Activated T-helper 1 cell treated with anti-CD3 and anti-CD28 coated beads, Interleukin-2, amount 50 U/mL, for 16 hours (primary cell): Measurements from ENCODE around the gene DGKB.

ENCODE experiments used
- DNase-seq, 2 donors: peaks; one replicate each; pipeline ENCODE4 v3.0.0-alpha.2; 2020; ENCODE audit warnings: low read depth in 1 of 2, low spot score in 1 of 2

The DGKB gene

DNA sequence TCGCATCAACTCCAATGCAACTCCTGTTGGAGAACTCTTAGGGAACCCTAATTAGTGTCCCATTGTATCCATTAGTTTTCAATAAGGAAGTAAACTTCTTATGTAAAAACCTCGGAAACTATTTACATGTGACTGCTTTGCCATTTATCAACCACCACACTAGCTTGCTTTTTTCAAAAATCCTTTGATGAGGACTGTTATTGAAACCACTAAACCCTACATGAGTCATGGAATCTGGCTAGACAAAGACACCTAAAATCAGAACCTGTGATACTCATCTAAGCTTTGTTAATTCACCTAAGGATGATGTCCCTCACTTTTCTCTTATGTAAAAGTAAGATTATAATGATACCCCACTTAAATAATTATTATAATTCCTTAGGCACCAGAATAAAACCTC is 499.0 kb downstream of the DGKB start:
- no peak for DNase-seq

DNA sequence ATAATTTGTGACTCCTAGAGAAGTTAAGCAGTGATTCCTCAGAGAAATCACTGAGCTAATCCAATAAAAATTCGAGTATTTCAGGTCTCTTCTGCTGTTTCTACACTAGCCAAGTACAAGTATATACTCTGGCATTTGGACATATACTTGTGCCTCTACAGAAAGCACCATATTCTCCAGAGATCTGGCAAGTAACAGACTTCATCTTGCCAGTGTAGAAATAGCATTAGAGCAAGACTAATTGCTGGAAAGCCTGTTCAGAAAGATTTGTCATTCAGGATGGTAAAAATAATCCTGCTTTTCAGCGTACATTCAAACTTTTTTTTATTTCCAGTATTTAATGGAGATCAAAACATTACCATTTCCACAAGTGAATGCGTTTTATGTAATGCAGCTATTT is 502.3 kb downstream of the DGKB start:
- DNase-seq = no peak

DNA sequence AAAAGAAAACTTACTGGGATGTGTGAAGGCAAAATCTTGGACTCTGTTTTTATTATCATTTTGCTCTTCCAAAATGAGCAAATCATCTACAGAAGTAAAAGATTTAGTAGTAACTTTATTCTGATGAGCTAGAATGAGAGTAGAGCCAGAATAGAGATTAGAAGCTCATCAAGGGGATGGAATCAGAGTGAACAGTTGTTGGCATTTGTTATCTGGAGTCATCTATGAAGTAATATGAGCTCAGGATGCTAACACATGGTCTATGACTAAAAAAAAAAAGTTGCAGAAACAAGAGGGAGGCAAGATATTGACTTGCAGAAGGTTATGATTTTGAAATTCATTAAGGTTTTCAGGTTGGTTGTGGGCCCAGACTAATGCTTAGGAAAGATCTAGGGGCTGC is 504.0 kb downstream of the DGKB start:
- no peak for DNase-seq

DNA sequence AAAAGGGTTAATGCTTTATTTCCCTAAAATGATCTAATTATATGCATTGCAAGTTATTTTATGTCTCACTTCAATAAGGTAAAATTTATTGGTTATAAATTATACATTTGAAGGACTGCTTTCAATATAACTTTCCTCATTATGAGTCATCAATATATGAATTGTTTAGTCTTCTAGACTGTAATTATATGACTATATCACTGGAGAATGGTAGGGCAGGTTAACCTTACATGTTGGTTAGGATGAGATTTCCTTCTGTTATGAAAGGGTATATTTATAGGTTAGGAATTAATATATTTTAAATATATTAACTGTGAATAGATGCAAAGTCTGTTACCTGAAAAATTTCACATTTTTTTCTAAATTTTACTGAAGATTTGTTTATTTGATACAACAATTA is 506.7 kb downstream of the DGKB start:
- no peak for DNase-seq

DNA sequence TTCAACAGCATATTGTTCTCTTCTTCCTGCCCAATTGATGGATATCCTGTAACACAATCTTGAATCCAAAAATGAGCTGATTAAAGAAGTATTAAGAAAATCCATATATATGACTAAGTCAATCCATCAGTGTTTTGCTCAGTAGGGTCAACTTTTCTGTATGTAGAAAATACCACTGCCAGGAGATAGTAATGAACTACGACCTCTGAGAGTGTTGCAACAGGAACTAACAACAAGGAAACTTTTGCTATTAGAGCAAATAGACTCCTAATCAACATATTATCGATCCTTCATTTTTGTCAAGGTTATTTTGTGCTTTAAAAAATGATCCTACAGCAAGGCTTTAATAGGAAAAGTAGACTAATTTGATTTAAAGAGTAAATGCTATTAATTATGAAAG is 507.8 kb downstream of the DGKB start:
- no peak for DNase-seq

DNA sequence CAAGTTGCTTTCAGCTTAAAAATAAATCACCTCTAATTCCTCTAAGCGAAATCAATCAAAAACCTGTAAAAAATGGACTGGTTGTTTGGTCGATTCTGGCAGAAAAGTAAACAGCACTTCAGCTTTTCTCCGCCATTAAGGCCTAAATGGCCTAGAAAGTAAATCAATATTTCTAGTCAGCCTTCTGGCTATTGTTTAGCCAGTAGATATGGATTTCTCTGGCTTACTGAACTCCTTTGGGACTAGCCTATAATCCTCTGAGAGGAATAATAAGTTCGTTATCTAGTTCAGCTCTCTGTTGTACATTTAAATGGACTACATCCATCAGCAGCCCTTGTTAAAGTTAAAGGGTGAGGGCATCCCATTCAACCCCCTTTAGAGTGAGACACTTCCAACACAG is 513.0 kb downstream of the DGKB start:
- no peak for DNase-seq

DNA sequence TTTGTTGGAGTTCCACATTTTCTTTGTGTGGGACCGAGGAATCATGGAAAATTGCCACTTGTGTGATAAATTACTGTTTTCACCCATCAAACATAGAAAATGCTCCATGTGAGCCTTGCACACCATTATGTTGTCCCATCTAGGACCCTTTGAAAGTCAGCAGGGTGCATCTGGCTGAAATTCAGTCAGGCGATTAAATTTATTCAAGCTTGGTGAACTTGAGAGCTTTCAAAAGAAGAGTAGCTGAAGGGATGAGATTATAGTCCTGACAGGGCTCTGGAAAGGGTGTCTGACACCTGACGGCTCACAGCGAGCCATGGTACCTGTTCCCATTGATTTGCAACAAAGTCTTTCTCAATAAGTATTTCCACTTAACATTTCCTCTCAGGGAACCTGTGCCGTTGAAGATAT is 513.4 kb downstream of the DGKB start:
- DNase-seq = no peak

DNA sequence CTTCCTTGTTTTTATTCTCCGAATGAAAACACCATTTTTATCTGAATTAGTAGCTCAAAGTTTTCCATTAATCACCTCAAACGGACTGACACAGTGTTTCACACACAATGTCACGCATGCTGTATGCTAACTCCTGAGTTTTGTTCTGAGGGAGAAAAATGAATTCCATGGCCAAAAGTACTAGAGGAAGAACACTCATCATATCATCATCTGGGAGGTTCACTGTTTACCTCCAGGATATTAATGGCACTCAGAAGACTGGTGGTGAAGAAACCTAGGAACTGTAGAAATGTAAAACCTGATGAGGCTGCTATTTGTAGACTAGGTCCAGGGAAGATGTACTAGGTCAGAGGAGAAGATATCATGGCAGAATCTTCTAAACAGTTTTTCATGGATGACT is 517.5 kb downstream of the DGKB start:
- no peak for DNase-seq

DNA sequence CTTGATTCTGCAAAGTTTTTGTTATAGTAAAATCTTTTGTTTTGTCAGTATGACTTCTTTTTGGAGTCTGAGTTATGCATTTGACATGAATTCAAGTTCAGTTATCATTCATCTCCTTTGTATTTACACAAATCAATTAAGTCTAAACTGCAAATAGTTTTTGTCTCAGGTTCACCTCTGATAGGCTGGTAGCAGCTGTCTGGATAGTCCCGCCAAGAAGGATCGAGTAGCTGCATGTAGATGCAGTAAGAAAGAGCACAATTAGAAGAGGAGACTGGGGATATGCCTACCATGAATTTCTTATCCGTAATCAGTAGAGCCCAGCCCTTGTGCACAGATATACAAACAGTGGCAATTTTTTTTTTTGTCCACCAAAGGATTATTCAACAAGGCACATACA is 520.6 kb downstream of the DGKB start:
- no peak for DNase-seq

DNA sequence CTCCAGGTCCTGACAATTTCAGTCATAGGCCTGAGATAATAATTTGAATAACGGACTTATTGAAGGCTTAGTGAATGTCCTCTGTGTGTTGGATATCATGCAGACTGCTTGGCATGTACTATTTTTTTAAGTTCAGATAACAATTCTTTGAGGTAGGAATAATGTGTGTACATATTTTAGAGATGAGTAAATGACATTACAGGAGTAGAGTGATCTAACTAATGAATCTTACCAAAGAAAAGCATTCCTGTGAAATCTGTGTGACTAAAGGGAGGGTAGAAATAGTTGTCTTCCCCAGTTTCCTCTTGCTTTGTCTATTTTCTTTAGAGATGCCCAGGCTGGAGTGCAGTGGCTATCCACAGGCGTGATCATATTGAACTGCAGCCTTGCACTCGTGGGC is 521.2 kb downstream of the DGKB start:
- DNase-seq = no peak

DNA sequence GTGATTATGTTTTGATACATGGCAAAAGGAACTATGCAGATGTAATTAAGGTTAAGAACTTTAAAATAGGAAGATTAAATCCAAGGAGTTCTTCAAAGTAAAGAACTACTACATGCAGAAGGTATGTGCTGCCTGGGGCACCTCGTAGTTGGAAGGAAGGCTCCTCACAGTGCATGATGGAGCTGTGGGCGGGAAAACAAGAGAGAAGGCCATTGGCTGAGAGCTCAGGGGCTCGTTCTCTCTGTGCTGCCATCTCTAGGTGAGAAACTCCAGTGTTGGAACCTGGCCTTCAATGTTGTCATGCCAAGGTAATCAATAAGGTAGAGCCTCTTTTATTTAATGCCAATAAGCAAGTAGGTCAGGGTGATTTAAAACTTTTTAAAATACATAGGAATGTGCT is 521.7 kb downstream of the DGKB start:
- DNase-seq = no peak

DNA sequence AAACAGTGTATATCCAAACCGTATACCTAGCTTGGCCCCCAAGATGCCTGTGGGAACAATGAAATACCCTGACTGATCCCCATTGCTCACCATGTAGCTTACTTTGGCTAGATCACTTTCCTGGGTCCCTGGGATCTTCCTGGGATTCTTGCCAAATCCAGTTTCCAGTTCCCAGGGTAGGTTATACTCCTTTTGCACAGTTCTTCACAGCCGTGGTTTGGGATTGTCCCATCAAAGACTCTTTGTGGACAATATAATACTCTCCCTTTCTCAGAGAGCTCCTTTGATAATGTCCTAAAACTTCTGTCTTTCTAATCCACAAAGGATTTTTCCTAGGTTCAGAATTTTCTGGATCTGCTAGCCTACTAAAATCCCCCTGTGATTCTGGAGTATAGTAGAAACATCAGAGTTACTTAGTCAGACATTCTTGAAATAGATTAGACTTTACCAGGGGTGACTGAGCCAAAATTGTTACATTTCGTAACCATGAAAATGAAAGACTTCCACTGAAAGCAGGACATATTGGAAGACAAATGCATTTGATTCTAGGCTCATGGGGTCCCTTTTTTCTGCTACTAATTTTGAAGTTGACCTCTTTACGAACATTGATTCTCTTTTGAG is 524.8 kb downstream of the DGKB start:
- DNase-seq = no peak

DNA sequence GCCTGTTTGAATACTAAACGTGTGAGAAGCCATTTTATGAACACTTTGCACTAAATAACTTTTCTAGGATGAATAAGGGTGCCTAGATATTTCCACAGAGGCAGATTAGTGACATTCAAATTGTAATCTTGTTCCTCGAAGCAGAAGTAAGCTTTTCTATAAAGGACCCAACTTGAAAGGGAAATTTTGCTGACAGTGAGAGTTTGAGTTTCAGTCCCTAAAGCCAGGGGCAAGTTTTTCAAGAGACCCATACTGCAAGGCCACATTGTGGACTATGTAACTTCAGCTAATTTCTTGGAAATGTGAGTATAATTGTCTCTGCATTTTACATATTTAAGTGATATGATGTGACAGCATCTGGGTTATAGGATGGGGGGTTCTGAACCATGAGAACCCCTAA is 525.8 kb downstream of the DGKB start:
- no peak for DNase-seq

DNA sequence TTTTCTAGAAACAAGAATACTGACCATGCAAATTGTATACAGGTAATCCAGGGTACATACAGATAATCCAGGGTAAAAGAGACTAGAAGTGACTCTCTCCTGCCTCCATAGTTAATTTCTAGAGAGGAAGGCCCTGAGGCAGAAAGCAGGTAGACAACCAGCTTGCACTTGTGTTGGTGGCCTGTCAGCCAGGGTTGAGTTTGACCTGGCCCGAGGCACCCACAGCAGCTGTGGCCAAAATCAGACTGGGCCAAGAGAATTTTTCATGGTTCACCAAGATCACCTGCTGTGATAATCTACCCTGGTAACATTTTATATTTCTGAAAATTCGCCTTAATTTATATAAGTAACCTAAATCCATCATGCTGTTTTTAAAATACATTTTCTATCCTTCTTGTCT is 526.6 kb downstream of the DGKB start:
- DNase-seq = no peak

DNA sequence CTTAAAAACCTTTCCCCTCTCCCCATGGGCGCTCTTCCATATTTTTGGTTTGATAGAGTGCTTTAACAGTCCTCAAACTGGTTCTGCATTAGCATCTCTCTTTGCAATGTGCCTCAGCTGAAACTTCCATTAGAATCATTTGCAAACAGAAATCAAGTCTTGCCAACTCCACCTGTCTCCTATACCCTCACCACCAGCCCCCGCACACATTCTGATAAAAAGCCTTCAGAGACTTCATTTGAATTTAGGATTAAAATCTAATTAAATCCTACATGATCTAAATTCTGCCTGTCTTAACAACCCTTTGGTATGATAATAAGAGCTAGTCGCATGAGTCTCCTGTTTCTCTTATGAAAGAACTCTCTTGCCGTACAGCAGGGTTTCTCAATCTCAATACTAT is 528.2 kb downstream of the DGKB start:
- no peak for DNase-seq

DNA sequence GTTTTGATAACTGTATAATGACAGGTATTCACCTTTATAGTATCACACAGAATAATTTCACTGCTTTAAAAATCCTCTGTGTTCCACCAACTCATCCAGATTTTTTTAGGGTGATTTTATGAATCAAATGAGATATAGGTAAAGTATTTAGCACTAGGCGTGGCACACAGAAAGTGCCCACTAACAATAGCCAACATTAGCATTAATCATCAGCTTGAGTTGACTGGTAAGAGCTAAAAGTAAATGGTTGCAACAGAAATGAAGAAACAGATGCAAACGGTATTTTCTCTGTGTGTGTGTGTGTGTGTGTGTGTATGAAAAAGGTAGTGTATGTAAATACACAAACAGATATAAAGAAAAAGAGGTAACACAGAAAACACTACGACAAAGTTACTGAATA is 534.3 kb downstream of the DGKB start:
- no peak for DNase-seq

DNA sequence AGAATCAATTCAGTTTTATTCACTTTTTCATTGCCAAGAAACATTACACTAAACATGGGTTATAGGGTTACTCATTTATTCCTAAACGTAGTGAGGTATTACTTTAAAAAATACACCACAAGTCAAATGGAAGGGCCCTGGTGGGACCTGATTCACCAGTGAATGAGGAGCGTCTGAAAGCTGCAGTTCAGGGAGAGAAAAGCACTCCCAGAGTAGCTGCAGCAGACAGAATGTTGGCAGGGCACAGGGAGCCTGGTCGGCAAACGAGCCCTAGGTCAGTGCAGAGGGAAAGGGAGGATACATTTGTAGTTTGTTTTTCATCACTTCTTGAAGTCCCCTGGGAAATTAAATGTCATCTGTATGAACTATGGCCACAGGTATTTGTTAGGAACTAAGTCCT is 551.4 kb downstream of the DGKB start:
- no peak for DNase-seq

DNA sequence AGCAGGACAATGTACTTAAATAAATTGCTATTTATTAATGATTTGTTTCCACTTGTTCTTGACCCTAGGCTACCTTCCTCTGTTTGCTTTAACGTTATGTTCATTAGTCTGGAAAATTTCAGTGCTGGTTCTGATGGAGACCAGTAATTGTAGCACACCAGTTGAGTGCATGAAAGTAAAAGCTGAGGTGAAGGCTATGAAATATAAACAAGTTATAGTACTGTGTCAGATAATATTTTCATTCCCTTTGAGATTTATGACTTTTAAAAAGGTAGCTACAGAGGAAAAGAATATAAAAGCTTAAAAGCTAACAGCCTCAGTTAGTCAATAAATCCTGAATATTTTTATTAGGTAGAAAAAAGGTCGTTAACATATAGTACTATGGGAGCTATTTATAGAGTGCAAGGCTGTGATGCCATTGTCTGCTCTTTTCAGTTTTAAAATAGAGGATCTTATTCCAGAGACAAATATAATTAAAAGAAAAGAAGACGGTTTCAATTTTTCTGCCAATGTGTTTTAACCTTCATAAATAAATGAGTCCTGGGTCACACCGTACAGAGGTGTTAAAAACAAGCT is 561.3 kb downstream of the DGKB start:
- no peak for DNase-seq

DNA sequence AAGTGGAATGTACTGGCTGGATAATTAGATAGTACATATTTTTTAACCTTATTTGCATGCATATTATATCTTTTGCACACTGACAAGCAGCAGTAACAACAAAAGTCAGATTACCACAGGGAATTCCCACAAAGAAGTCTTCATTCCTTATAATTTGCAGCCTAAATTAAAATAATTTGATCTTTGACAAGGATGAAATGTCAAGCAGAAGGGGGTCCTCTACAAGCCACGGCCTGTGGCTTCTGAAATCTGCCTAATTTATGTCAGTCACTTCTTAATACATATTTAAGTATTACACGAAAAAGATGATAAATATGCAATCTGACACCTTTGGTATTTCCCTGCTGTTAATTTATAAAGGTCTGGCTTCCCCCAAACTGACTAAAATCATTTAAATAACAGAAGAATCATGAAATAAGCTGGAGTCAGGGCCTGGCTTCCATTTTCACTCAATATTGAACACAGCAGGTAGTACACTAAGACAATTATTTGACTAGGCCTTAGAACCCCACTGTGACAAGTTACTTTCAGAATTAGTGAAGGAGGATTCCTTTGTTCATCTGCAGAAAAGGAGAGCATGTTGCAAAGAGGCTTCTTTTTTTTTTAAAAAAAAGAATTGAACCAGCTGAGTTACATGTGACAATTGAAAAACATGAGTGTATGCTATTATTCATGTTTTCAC is 562.0 kb downstream of the DGKB start:
- no peak for DNase-seq

DNA sequence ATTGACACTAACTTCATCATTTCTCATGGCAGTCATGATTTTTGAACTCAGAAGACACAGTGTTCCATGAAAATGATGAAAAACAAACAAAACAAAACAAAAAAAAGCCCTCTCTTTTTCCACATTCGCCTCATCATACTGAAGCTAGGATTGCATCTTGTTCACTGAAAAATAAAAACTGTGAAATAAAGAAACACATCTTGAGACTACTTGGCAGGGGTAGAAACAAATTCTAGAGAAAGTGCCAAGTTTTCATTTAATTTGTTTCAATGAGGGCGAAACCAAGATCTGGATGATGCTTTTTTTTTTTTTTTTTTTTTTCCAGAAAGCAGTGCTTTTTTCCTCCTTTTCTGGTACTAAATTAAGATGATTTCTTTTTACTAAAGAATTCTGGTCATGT is 562.7 kb downstream of the DGKB start:
- no peak for DNase-seq

DNA sequence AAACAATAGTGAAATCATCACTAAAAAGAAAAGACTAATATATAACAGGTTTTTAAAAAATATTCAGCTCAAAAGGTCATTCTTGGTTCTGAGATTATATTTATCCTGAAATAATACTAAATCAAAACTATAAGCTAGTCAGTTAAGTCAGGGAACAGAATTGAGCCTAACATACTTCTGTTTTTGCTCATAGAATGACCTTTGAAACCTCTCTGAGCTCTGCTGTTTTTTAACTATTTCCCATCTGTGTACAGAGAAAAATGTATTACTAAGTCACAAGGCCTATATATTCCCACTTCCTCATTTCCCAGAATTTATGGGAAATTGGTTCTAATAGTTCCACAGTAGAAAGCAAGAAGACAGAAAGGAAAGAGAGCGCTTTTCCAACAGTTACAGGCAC is 566.3 kb downstream of the DGKB start:
- DNase-seq = no peak

DNA sequence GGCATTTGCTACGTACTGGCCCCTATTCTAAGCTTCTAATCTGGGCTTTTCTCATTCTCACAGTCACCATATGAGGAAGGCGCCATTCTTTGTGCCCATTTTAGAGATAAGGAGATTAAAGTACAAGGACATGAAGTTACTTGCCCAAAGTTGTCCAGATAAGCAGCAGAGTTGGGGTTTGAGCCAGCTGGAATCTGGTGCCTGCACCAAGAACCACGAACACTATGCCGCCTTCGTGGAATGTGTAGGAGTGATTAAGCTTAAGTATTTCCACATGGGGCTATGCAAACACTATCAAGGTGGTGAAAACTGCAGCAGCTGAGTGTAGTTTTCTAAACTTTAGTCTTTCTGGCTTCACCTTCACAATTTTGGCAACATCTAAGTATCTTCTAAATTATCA is 570.4 kb downstream of the DGKB start:
- no peak for DNase-seq

DNA sequence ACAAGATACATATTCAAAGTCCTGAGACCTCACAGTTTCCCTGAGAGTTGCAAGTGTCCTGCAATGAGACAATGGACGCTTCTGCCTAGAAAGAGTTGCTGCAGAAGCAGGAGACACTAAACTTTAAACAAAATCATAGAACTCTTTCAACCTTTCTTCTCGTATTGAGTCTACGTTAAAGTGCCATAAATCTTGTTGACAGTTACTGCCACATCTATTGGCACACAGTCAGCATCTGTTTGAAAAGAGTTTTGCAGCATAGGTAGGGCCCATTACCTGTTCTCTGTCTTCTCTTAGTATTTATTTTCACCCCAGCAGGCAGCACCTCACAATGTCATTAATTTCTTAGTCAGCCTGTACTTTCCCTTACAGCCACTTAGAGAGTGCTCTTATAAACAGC is 577.8 kb downstream of the DGKB start:
- no peak for DNase-seq
